Lower leg skin (tissue), 3 donors: Measurements from ENCODE around the gene TMEM135.

Experiments
- POLR2A ChIP-seq, 2 donors: fragments of 450-650 bp; IDR thresholded peaks; one replicate each; pipeline ENCODE4 v1.6.1; 2016 to 2017; ENCODE audit warnings: antibody characterized with exemption in 2 of 2, mild to moderate bottlenecking in 1 of 2, moderate library complexity in 1 of 2
- TF ChIP-seq, protein P1 (sequence below), 3 donors: fragments of 450-650 bp; IDR thresholded peaks; one replicate each; pipeline ENCODE4 v1.5.1; 2016; ENCODE audit warnings: antibody characterized with exemption in 3 of 3, mild to moderate bottlenecking in 3 of 3, moderate library complexity in 2 of 3

DNA sequence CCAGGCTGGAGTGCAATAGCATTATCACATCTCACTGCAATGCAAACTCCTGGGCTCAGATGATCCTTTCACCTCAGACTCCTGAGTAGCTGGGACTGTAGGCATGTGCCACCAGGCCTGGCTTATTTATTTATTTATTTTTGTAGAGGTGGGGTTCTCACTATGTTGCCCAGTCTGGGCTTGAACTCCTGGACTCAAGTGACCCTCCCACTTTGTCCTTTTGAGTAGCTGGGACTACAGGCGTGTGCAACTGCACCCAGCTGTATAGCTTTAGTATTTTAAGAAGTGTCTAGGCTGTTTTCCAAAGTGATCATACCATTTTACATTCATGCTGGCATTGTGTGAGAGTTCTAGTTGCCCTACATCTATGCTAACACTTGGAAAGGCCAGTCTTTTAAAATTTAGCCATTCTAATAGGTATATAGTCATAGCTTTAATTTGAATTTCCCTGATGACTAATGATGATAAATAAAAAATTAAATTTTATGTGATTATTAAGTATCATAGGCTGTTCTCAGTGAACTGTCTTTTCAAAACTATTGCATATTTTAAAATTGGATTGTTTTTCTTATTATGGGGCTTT lies 96.9 kb downstream of the TMEM135 start:
- TF ChIP-seq, protein P1, sequence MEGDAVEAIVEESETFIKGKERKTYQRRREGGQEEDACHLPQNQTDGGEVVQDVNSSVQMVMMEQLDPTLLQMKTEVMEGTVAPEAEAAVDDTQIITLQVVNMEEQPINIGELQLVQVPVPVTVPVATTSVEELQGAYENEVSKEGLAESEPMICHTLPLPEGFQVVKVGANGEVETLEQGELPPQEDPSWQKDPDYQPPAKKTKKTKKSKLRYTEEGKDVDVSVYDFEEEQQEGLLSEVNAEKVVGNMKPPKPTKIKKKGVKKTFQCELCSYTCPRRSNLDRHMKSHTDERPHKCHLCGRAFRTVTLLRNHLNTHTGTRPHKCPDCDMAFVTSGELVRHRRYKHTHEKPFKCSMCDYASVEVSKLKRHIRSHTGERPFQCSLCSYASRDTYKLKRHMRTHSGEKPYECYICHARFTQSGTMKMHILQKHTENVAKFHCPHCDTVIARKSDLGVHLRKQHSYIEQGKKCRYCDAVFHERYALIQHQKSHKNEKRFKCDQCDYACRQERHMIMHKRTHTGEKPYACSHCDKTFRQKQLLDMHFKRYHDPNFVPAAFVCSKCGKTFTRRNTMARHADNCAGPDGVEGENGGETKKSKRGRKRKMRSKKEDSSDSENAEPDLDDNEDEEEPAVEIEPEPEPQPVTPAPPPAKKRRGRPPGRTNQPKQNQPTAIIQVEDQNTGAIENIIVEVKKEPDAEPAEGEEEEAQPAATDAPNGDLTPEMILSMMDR (IDR thresholded peaks at IDR 0.05): no peak
- no peak for TF ChIP-seq POLR2A (IDR thresholded peaks at IDR 0.05)
